ENCODE results near the gene PSAPL1.
"Not testable (repeated sequence)": the region's sequence is repeated elsewhere in the genome, so short reads cannot be mapped to it uniquely, and the experiment has no call there.

The PSAPL1 gene

GRCh38 chr4:7459471-7459870 lies 24.7 kb upstream of the PSAPL1 start:
- in situ Hi-C loops (cut with MboI; ENCODE audit: low sequenced_read_pairs): no loop called here

GRCh38 chr4:7458477-7458876 lies 23.7 kb upstream of the PSAPL1 start:
- in situ Hi-C loops (cut with MboI; ENCODE audit: low sequenced_read_pairs): no loop called here

- in situ Hi-C loops (cut with MboI; ENCODE audit: low sequenced_read_pairs): no loop called here
Measured at GRCh38 chr4:7458066-7458425, 23.3 kb upstream of the PSAPL1 start.

GRCh38 chr4:7457201-7458065 lies 22.7 kb upstream of the PSAPL1 start:
- in situ Hi-C loops (cut with MboI; ENCODE audit: low sequenced_read_pairs): no loop called here

- in situ Hi-C loops (cut with MboI; ENCODE audit: low sequenced_read_pairs): not testable (repeated sequence)
Measured at GRCh38 chr4:7452802-7453201, 18.1 kb upstream of the PSAPL1 start.

GRCh38 chr4:7451800-7452199 lies 17.1 kb upstream of the PSAPL1 start:
- in situ Hi-C loops (cut with MboI; ENCODE audit: low sequenced_read_pairs): no loop called here

- in situ Hi-C loops (cut with MboI; ENCODE audit: low sequenced_read_pairs): no loop called here
Measured at GRCh38 chr4:7451434-7451789, 16.7 kb upstream of the PSAPL1 start.

- in situ Hi-C loops (cut with MboI; ENCODE audit: low sequenced_read_pairs): no loop called here
Measured at GRCh38 chr4:7450775-7451433, 16.2 kb upstream of the PSAPL1 start.

GRCh38 chr4:7448036-7448435 lies 13.3 kb upstream of the PSAPL1 start:
- in situ Hi-C loops (cut with MboI; ENCODE audit: low sequenced_read_pairs): no loop called here

GRCh38 chr4:7447236-7447635 lies 12.5 kb upstream of the PSAPL1 start:
- in situ Hi-C loops (cut with MboI; ENCODE audit: low sequenced_read_pairs): no loop called here

GRCh38 chr4:7444731-7445130 lies 10.0 kb upstream of the PSAPL1 start:
- in situ Hi-C loops (cut with MboI; ENCODE audit: low sequenced_read_pairs): no loop called here

GRCh38 chr4:7444314-7444713 lies 9.6 kb upstream of the PSAPL1 start:
- in situ Hi-C loops (cut with MboI; ENCODE audit: low sequenced_read_pairs): no loop called here

GRCh38 chr4:7442574-7443162 lies 7.9 kb upstream of the PSAPL1 start:
- in situ Hi-C loops (cut with MboI; ENCODE audit: low sequenced_read_pairs): no loop called here

- in situ Hi-C loops (cut with MboI; ENCODE audit: low sequenced_read_pairs): no loop called here
Measured at GRCh38 chr4:7441201-7441600, 6.5 kb upstream of the PSAPL1 start.

- in situ Hi-C loops (cut with MboI; ENCODE audit: low sequenced_read_pairs): no loop called here
Measured at GRCh38 chr4:7439699-7440098, 5.0 kb upstream of the PSAPL1 start.

GRCh38 chr4:7436256-7436655 lies 1.5 kb upstream of the PSAPL1 start:
- in situ Hi-C loops (cut with MboI; ENCODE audit: low sequenced_read_pairs): no loop called here

- in situ Hi-C loops (cut with MboI; ENCODE audit: low sequenced_read_pairs): no loop called here
Measured at GRCh38 chr4:7435471-7436061, 836 bp upstream of the PSAPL1 start.

- in situ Hi-C loops (cut with MboI; ENCODE audit: low sequenced_read_pairs): no loop called here
Measured at GRCh38 chr4:7434141-7434765, 477 bp downstream of the PSAPL1 start.

GRCh38 chr4:7433376-7434140 lies 1.2 kb downstream of the PSAPL1 start:
- in situ Hi-C loops (cut with MboI; ENCODE audit: low sequenced_read_pairs): no loop called here

GRCh38 chr4:7432531-7433375 lies 2.0 kb downstream of the PSAPL1 start:
- in situ Hi-C loops (cut with MboI; ENCODE audit: low sequenced_read_pairs): no loop called here
